IPS-NIHi11 (cell line): Measurements from ENCODE around the gene SELPLG.
"Not testable (repeated sequence)": the region's sequence is repeated elsewhere in the genome, so short reads cannot be mapped to it uniquely, and the experiment has no call there.

ENCODE experiments used
- DNase-seq: peaks from one replicate; pipeline ENCODE4 v3.0.0; 2012; ENCODE audit warnings: mixed read lengths, low spot score

The SELPLG gene, protein sequence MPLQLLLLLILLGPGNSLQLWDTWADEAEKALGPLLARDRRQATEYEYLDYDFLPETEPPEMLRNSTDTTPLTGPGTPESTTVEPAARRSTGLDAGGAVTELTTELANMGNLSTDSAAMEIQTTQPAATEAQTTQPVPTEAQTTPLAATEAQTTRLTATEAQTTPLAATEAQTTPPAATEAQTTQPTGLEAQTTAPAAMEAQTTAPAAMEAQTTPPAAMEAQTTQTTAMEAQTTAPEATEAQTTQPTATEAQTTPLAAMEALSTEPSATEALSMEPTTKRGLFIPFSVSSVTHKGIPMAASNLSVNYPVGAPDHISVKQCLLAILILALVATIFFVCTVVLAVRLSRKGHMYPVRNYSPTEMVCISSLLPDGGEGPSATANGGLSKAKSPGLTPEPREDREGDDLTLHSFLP

DNA sequence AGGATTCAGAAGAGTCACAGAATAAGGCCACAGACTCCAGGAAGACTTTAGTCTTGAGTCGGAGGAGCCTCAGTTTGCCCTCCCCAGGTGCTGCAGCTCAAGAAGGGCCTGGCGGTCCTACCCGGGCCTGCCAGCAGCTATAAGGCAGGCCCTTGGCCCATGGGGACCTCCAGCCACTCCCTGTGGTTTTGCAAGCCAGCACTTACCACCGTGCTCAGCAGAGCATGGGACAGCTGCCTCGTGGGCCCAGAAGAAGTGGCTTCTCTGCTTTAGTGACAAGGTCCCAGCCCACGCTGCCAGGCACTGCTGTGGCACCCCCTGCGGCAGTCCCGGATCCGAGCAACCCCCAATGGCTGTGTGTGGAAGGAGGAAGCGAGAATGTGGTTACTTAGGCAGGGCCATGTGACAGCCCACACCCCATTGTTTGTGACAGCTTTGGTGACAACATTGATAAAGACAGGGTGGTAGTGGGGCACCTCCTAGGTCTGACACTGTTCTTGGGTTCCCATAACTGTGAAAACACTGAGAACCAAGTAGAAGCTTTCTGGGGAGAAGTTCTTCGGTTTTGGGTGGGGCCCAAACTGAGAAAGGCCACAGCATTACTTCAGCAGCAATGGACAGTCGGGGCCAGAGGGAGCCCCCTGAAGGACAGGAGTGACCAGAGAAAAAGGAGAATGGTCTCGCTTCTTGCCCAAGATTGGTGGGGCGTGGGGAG lies at the start of gene SELPLG:
SELPLG (minus strand) TSS at position 361 of the 715 bp plus-strand sequence. CDS start 9,587 bp downstream, outside the sequence.
- DNase-seq, result no peak

DNA sequence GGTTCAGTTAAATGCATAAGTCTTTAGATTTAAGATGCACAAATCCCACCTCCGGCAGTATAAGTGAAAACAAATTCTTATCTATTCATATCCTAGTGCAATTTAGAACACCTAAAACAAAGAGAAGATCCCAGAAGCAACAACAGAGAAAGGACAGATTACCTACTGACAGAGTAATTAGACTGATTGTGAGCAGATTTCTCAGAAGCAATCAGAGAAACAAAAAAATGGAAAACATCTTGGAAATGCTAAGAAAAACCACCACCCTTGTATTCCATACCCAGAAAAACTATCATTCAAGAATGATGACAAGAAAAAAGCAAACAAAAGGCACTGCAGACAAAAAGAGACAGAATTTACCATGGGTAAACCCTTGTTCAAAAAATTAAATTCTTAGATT lies 47.6 kb upstream of the SELPLG start:
- no peak for DNase-seq

DNA sequence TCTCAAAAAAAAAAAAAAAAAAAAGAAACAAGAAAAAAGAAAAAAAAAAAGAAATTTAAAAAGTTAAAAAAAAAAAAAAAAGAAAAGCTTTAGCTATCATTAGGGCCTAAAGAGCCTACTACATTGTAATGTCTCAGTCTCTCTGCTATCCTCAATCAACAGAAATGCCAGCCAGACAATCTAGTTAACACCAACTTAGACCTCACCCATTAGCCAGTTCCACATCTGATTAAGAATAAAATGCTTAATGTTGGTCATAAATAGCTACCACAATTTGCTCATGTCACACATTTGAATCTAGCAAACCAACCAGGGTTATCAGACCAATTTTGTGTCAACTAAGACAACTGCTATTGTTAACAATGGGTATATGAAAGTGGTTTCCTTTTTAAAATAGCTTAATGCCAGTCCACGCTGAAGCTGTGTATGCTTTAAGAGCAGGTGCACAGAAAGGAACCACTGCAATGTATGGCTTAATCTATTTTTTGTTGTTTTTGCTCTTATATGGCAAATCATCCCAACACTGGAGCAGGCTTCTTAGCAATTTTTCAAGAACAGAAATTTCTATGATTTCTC lies 45.5 kb upstream of the SELPLG start:
- DNase-seq, result no peak

DNA sequence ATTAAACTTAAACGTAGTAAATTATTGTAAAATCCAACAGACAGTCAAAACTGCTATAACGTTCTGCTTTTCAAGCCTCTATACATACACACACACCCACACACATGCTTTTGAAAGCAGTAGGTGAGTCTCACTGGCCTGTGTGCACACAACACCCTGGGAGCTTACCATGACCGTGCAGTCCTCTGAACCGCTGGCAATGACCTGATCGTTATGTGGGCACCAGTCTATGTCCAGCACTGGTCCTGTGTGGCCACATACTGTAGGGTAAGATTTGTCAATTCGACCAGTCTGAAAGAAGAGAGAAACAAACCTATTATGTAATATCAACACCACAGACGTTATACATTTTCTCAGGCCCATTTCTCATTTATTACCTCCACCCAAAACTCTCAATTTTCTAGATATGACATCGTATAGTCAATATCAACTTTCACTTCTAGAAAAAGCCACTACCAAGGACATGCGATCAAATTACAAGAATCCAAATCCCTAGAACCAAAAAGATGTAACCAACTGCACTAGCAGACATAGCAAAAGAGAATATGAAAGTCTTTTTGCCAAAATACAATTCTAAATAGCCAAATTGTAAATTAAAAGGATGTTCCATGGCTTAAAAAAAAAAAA lies 44.5 kb upstream of the SELPLG start:
- DNase-seq, result no peak

DNA sequence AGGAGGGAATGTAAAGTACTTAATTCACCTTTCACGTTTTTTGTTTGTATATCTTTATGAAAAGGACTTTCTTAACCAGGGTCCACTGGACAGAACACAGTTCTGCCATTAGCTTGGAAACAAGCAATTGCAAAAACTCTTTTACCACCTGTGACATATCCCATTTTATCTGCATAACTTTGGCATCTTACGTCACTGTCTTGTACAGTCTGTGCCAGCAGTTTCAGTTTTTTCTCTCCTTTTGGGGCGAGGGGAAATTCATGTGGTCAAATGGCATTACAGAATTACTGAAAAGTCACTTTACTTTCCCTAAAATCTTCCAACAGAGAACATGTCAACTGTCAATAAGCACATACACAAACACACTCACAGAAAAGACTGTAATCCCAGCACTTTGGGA lies 43.7 kb upstream of the SELPLG start:
- DNase-seq, result no peak

DNA sequence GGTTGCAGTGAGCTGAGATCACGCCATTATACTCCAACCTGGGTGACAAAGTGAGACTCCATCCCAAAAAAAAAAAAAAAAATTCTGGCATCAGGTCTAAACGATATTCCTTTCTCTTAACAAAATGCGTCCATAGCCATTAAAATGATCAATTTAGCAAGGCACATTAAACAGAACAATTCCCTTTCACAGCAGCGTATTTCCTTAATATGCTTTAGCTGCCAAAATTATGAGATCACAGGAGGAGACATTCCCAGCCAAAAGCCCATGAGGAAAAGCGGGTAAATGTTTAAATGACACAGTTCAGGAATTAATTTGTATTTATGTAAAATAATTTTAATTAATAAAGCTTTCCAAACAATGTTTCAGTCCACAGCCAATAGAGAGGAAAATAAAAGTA lies 43.0 kb upstream of the SELPLG start:
- DNase-seq, result no peak

DNA sequence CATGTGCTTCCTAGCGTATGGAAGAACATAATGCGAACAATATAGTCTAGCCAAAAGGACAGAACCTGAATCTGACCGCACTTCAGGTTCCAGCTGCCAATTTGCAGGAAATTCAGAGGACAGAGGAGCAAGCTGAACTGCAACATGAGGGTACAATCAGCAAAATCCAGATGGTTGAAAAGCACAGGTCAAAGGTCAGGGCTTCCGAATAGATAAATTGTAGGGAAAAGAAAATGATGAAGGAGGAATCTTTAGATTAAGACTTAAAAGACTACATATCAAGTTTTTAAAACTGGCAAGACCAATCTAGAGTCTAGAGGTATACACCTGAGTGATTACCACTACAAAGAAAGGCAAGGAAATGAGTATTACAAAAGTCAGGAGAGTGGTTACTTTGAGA lies 42.1 kb upstream of the SELPLG start:
- no peak for DNase-seq

DNA sequence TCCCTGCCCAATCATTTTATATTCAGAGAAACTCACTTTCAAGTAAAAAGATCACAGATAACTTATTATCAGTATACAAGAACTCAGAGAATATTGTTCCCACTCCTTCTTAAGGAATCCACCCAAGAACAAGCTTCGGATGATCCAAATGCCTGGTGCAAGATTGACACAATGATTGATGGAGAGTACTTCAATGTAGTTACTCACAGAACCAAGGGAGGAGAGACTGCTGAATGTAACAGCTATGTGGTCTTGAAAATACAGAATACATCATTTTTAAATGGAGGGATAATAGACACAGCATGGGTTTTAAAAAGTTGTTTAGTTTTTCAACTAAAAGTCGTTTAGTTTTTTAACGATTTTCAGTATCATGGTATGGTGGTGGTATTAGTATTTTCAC lies 38.4 kb upstream of the SELPLG start:
- DNase-seq, result no peak

DNA sequence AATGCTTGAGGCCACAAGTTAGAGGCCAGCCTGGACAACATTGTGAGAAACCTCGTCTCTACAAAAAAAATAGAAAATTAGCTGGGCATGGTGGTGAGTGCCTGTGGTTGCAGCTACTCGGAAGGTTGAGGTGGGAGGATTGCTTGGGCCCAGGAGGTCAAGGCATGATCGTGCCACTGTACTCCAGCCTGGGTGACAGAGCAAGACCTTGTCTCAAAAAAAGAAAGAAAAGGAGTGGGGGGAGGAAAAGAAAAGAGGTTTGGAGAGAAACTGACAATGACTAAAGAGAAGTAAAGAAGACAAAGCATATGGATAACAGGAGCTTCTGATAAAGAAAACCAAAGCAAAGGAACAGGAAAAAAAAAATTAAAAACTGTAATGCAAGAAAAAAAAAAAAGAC lies 37.4 kb upstream of the SELPLG start:
- no peak for DNase-seq

DNA sequence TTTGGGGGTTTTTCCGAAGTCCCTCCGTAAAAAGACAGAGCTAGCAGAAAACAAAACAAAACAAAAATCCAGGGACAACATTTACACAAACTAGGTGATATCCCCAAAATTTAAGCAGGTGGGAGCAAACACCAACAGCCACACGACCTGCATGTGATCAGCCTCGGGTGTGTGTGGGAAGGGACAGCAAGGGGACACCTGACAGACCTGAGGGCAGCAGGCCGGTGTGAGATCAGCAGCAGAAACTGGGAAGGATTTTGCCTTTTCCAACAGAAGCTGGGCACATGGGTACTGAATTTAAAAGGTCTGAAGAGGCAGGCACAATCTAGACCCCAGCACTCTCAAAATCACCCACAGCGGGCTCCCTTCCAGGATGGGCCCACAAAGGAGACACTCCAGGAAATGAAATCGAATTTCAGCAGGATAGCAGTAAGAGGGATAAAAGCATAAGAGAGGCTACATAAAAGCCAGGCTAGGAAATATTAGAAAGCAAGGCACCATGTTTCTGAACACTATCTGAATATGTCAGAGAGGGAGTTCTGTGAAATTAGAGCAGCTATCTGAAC lies 36.5 kb upstream of the SELPLG start:
- no peak for DNase-seq

DNA sequence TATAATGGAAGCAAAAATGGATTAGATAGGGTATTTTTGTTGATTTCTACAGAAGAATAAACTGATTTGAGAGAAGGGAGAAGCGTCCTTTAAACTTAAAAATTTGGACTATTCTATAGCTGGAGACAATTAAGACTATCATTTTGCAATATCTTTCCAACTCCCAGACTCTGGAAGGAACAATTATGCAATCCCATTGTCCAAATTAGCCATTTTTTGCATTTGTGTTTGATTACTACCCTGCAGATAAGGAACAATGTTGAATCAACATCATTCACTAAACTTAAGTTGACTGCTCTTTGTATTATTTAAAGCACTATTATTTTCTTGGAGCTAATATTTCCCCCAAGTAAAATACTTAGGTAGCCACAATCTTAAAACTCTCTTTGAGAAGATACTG lies 34.8 kb upstream of the SELPLG start:
- DNase-seq, result no peak

DNA sequence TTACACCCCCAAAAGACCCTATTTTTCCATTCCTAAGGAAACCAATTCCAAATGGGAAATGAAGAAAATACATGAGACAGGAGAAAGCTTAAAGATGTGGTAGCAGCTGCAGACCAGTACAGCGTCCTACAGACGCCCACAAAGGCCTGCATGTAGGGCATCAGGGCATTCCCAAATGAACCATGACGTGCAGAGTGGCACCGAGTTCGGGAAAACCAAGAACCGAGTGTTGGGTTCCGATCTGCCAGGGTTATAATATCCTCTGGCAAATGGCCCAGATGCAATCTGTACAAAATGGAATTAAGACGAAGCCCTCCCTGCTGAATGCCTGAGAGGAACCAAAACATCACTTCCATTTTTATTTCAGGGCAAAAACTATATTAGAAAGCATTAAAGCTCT lies 34.4 kb upstream of the SELPLG start:
- DNase-seq, result no peak

DNA sequence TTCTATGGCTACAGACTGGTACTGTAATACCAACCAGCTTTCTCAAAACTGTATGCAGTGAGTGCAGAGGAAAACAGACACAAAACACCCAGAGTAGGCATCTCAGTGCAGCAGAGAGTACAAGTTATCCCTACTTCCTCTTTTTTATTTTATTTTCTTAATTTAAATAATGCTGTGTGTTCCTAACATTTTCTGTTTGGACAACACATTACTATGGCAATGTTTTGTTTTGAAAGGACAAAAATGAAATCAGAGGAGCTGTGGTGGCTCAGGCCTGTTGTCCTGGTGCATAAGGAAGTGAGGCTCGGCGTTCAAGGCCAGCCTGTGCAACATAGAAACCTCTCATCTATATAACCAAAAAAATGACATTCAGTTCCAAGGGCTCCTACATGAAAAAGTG lies 33.7 kb upstream of the SELPLG start:
- DNase-seq, result no peak

DNA sequence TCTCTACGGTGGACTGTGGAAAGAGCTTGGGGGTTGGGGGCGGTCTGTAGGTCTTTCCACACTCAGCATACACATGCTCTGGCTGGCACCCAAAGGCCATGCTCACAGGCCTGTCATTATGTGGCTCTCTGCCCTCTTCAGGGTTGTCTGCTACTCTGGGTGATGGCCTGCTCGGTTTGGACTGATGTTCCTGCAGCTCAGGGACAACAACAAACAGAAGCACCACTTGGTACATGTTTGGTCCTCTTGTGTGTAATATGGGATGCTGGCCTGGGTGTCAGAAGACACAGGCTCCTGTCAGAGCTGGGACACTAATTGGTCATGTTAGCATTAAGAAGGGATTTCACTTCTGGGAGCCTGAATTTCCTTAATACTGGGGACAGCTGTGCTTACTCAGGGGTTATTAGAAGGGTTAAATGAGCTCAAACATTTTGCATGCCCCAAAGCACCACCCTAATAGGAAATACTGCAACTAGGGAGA lies 32.7 kb upstream of the SELPLG start:
- DNase-seq, result no peak

DNA sequence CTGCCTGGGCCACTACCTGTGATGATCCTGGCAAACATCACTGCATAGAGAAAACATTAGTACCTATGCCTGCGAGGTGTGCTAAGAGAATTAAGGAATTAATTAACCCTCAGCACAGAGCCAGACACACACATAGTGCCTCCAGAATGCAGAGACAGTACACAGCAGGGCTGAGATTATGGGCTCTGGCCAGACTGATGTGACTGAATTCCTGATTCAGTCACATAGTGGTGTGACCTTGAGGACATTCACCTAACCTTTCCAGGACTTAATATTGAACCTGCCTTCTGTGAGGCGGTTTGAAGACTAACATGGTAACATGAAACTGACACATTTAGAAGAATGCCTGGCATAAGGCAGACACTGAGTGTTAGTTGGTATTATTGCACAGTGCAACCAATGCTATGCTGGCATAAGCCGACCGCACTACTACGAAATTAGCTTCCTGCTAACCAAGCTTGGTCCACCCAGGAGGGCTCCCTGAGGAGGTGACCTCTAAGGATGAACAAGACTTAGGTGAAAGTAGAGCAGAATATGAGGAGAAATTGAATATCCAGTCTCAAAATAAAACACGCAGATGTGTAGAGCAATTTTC lies 32.0 kb upstream of the SELPLG start:
- no peak for DNase-seq

DNA sequence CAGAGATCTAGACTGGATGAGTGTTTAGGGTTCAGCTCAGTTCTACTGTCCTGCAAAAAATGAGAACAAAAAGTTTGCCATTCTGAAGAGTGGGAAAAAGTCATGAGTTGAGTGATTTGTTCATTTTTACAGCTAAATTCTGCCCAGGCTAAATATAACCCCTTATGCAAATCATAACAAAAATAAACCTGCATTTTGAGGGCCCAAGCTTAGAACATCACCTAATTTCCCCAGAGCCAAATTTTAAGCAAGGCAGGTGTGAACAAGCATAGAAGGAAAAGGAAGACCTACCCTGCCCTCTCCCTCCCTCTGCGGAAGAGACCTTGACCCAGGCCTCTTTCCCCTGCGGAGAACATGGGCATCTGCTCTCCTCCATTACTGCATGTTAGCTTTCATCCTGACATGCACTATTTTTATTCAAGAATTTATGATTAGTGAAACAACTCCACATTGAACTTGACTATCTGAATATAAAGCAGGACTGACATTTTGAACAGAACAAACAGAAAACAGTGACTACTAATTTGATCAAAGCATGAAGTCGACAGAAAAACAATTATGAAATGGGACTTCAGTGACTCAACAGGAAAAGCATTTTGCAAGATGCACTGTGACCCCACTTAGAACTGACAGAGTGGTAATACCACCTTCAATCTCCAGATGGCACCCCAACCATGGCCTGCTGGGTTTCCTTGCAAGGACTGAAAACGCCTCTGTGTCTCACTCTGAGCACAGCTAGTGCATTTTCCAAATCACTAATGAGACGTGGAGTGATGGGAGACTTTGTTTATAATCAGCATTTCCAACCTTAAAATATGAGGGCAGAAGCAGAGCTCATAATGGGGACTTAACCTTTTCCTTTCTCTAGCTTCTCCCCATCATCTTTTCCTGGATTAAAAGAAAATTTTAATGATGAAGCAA lies 30.9 kb upstream of the SELPLG start:
- DNase-seq, result peak; percentile 75

DNA sequence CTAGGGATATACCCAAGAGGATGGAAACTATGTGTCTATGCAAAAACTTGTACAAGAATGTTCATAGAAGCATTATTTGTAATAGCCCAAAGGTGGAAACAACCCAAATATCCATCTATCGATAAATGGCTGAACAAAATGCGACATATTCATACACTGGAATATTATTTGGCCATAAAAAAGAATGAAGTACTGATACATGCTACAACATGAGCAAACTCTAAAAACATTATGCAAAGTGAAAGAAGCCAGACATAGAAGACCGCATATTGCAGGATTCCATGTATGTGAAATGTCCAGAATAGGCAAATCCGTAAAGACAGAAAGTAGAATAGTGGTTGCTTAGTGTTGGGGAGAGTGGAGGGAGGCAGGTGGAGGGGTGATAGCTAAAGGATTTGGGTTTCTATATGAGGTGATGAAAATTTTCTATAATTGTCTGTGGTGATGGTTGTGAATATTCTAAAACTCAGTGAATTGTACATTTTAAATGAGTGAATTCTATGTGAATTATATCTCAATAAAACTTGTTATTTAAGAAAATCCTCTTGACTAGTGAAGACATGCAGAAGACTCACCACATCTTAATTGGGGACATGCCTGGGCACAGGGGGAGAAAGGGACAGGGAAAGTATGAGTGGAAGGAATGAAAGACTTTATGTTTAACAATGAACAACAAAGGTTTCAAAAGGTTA lies 29.8 kb upstream of the SELPLG start:
- DNase-seq, result no peak

DNA sequence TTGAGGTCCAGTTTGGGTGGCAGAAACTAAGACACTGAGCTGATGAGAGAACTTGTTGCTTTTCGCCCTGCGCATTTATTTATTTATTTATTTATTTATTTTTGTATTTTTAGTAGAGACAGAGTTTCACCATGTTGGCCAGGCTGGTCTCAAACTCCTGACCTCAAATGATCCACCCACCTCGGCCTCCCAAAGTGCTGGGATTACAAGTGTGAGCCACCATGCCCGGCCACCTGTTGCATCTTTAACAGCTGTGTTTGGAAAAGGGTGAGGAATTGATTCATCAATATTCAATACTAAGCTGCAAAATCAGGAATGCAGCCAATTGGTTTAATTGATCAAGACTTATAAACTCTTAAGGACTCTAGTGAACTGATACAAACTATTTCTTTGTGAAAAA lies 24.4 kb upstream of the SELPLG start:
- not testable (repeated sequence) for DNase-seq

DNA sequence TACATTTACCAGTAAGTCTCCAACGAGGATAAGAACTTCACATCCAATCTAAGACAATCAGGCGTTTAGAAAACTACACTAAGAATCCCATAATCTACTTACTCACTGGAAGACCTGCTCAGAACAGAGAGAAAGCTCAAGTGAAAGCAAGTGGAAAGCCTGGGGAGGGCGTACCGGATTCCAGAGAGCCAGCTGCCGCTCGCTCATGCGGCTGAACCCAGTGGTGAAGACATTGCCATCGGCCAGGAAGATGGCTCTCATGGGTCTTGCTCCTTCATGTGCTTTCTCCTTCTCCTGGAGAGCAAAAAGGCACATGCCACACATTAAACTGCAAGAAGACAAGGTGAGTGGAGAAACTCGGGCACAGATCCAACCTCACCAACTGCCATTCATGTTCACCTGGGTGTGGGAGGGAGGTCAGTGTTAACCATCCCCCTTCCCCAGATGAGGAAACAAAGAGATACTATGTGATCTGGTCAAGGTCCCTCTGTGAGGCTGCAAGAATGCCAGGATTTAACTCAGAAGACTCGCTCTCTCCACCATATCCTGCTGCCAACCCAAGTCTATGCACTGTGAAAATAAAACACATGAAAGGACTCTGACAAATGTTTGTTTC lies 23.5 kb upstream of the SELPLG start:
- DNase-seq, result no peak

DNA sequence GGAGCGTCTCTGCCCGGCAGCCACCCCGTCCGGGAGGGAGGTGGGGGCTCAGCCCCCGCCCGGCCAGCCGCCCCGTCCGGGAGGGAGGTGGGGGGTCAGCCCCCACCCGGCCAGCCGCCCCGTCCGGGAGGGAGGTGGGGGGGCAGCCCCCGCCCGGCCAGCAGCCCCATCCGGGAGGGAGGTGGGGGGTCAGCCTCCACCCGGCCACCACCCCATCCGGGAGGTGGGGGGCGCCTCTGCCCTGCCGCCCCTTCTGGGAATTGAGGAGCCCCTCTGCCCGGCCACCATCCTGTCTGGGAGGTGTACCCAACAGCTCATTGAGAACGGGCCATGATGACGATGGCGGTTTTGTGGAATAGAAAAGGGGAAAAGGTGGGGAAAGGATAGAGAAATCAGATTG lies 22.6 kb upstream of the SELPLG start:
- DNase-seq, result not testable (repeated sequence)
